K562 (cell line): Measurements from ENCODE around the gene SIGLEC14. TPM values are rescaled to one million over a fixed set of nuclear protein-coding genes. Genes with fewer than 3 reads are reported as not detected.

ENCODE experiments used
- ATAC-seq: fragments of 200-7000 bp; cut with Tn5 transposase; 3 replicates; pipeline ENCODE4 v1.9.1; 2020; ENCODE audit warnings: moderate library complexity
- BruUV-seq: library from RNA; stranded (reverse); fragments of 400-500 nt; replicated peaks from 2 replicates; lab custom pipeline; 2021; lab: Mats Ljungman, UMichigan
- CTCF ChIA-PET: fragments of 300-600 bp; formaldehyde crosslinking; extraction: SDS; loops from one replicate; lab custom pipeline; 2021; ENCODE audit warnings: low intra/inter-chr PET ratio; lab: Yijun Ruan, JAX
- POLR2A ChIA-PET: fragments of 300-600, 350-650 bp; sonication (Branson Sonifier 250); formaldehyde crosslinking; extraction: SDS; loops from one replicate; lab custom pipeline; 2021; ENCODE audit warnings: antibody characterized with exemption, inconsistent platforms; lab: Yijun Ruan, JAX
- DNase-seq, 4 experiments: peaks; one replicate each; pipeline versions ENCODE4 v3.0.0 to v3.0.0-alpha.2; 2011 to 2018; ENCODE audit warnings: low spot score in 3 of 4, mixed read lengths in 3 of 4; ENCODE audit errors: extremely low read depth in 1 of 4
- FAIRE-seq: peaks from 2 replicates; lab custom pipeline; 2011; peaks lifted over from hg19 to GRCh38; lab: Jason Lieb, UNC
- H2AFZ ChIP-seq: 2 replicates; pipeline ENCODE4 v1.6.0; 2011; ENCODE audit warnings: low read depth, low read length, control low read depth, inconsistent platforms
- H3K27ac ChIP-seq: fragments of 200-600 bp; 3 replicates; pipeline ENCODE4 v1.8.0; 2011; ENCODE audit warnings: low read depth, mild to moderate bottlenecking, control low read depth, inconsistent platforms, low read length, moderate library complexity, mixed read lengths; ENCODE audit errors: extremely low read depth
- H3K27me3 ChIP-seq, 2 experiments: fragments of 300-600 bp in 1 of 2; 2 replicates in 1 of 2; 3 replicates in 1 of 2; pipeline versions ENCODE4 v1.6.0 to v1.8.0; 2011; ENCODE audit warnings: inconsistent platforms in 2 of 2, low read length in 2 of 2, mild to moderate bottlenecking in 1 of 2, mixed read lengths in 1 of 2, moderate library complexity in 1 of 2; ENCODE audit not compliant: control insufficient read depth in 2 of 2, insufficient read depth in 2 of 2
- H3K36me3 ChIP-seq: fragments of 300-600 bp; 3 replicates; pipeline ENCODE4 v1.8.0; 2011; ENCODE audit warnings: mild to moderate bottlenecking, low read length, inconsistent platforms; ENCODE audit not compliant: control insufficient read depth, insufficient read depth
- H3K4me1 ChIP-seq, 2 experiments: fragments of 200-600 bp in 1 of 2; replicated peaks in 1 of 2; 2 replicates in 1 of 2; 3 replicates in 1 of 2; pipeline versions ENCODE4 v1.5.1 to v1.8.0; 2011; ENCODE audit warnings: inconsistent platforms in 2 of 2, low read length in 2 of 2, mild to moderate bottlenecking in 1 of 2, mixed read lengths in 1 of 2, moderate library complexity in 1 of 2; ENCODE audit not compliant: control insufficient read depth in 2 of 2, insufficient read depth in 2 of 2
- H3K4me2 ChIP-seq: 2 replicates; pipeline ENCODE4 v1.6.1; 2011; ENCODE audit warnings: low read length, control low read depth, inconsistent platforms, mixed read lengths; ENCODE audit not compliant: insufficient read depth
- H3K4me3 ChIP-seq: fragments of 200-600 bp; sonication (generic), shearing (Covaris generic); 2 replicates; pipeline ENCODE4 v1.5.1; 2016; ENCODE audit warnings: control low read depth, inconsistent platforms
- H3K79me2 ChIP-seq: fragments of 200-600 bp; 3 replicates; pipeline ENCODE4 v1.8.0; 2011; ENCODE audit warnings: low read length, inconsistent platforms; ENCODE audit not compliant: control insufficient read depth, insufficient read depth
- H3K9ac ChIP-seq, 2 experiments: 2 replicates each; pipeline versions ENCODE4 v1.6.0 to v1.6.1; 2011; ENCODE audit warnings: low read depth in 2 of 2, low read length in 2 of 2, control low read depth in 1 of 2, inconsistent platforms in 1 of 2, mild to moderate bottlenecking in 1 of 2, mixed read lengths in 1 of 2; ENCODE audit not compliant: insufficient read depth in 1 of 2
- H3K9me1 ChIP-seq: one replicate; pipeline ENCODE4 v1.6.0; 2011; ENCODE audit warnings: inconsistent platforms, mild to moderate bottlenecking, low read length, moderate library complexity; ENCODE audit not compliant: control insufficient read depth, insufficient read depth
- H3K9me3 ChIP-seq: replicated peaks from 2 replicates; pipeline ENCODE4 v1.5.1; 2011; ENCODE audit warnings: low read depth, low read length, inconsistent platforms; ENCODE audit not compliant: control insufficient read depth, insufficient read depth
- H4K20me1 ChIP-seq: replicated peaks from 2 replicates; pipeline ENCODE4 v1.6.1; 2011; ENCODE audit warnings: low read length, inconsistent platforms, mixed read lengths; ENCODE audit not compliant: control insufficient read depth, insufficient read depth
- BCOR ChIP-seq: fragments of 450-650 bp; IDR thresholded peaks from 2 replicates; pipeline ENCODE4 v1.6.1; 2016
- BHLHE40 ChIP-seq: IDR thresholded peaks from 2 replicates; pipeline ENCODE4 v1.6.1; 2011; ENCODE audit warnings: low read length, improper control_type of control experiment
- KDM1A ChIP-seq, 2 experiments: fragments of 450-650 bp; IDR thresholded peaks; 2 replicates each; pipeline ENCODE4 v1.6.1; 2016; ENCODE audit warnings: mild to moderate bottlenecking in 2 of 2
- RBM25 ChIP-seq: fragments of 200-400 bp; formaldehyde crosslinking; IDR thresholded peaks from 2 replicates; pipeline ENCODE4 v1.6.1; 2018; ENCODE audit warnings: low read length, low read depth, moderate library complexity; ENCODE audit not compliant: severe bottlenecking
- ZFP36 ChIP-seq: fragments of 150-350 bp; IDR thresholded peaks from 2 replicates; pipeline ENCODE4 v1.6.1; 2018; ENCODE audit warnings: low read length, low read depth; ENCODE audit not compliant: partially characterized antibody
- ZNF3 ChIP-seq: fragments of 250-450 bp; sonication (Bioruptor Pico); IDR thresholded peaks from 2 replicates; pipeline ENCODE4 v1.5.0; 2021; ENCODE audit warnings: mild to moderate bottlenecking, moderate library complexity
- WGBS: fragments of 100-300 bp; shearing (Covaris generic); methylation state at CpG from one replicate; pipeline ENCODE4 v1.1.6; 2016; ENCODE audit warnings: low coverage, mixed read lengths; ENCODE audit not compliant: insufficient coverage; ENCODE audit errors: missing lambda C conversion rate; 5-methylcytosine and 5-hydroxymethylcytosine counted together
- in situ Hi-C: fragments of 300-500 bp; cut with MboI; formaldehyde crosslinking; loops from 4 replicates; pipeline ENCODE4 v1.15.0; 2018; ENCODE audit warnings: inconsistent platforms, mixed read lengths
- intact Hi-C: fragments of 100-400 bp; cut with micrococcal nuclease; formaldehyde crosslinking; loops from 2 replicates; pipeline ENCODE4 v1.14.2; 2022
- polyA plus RNA-seq, 8 experiments: library from polyadenylated mRNA; depleted of rRNA in 4 of 8; stranded (reverse) in 5 of 8; unstranded in 3 of 8; fragments of >200 nt; fragmentation: Nextera tagmentation in 2 of 8; fragmentation: Illumina TruSeq in 1 of 8; extraction: Ambion mirVana in 2 of 8; extraction: Trizol in 1 of 8; gene quantifications; 2 replicates each; pipeline versions ENCODE4 v1.2.1 to v1.2.3, GENCODE V29; 2011 to 2014; ENCODE audit warnings: inconsistent platforms in 1 of 8, missing spikeins in 1 of 8
- total RNA-seq, 7 experiments: library from RNA; depleted of rRNA in 6 of 7; stranded (reverse); fragments of >200 nt in 6 of 7; fragmentation: Illumina TruSeq in 2 of 7; extraction: Trizol in 2 of 7; gene quantifications; 2 replicates each; pipeline versions ENCODE4 v1.2.1 to v1.2.3, GENCODE V29; 2011 to 2021; ENCODE audit warnings: low replicate concordance in 1 of 7

Gene SIGLEC14
- total and polyA plus RNA-seq, 9 of the 15 experiments (the other 6 are each of a cell fraction or from before 2014, with no cell fraction given), result not detected

- 18% methylated on average over 6 of the region's 6 CpGs for WGBS
- H3K79me2 ChIP-seq, result no peaks in the 10 kb centered on the region
- in situ Hi-C loops (no loop called here), intact Hi-C loops (no loop called here)
- peaks cover 20 to 44% of the 10 kb centered on the region in 2 experiments for H3K27me3 ChIP-seq
- no peaks in the 10 kb centered on the region for H3K36me3 ChIP-seq
- H4K20me1 ChIP-seq, result no peaks in the 10 kb centered on the region
- ChIA-PET POLR2A (interaction anchor here (0.7 kb wide), 1 partner anchor 161 kb away, joined by 3 read pairs; no protein-coding TSS in a partner anchor), CTCF (no interaction called here)
- no peak for DNase-seq
- H2AFZ ChIP-seq, result no peak overlapping the region
- no peak overlapping the region for H3K4me3 ChIP-seq
- H3K9ac ChIP-seq, result no peak overlapping the region
- peaks cover 0 to 7% of the 10 kb centered on the region in 2 experiments; a peak in 3 of 5 replicates for H3K4me1 ChIP-seq
- H3K9me3 ChIP-seq, result no peaks in the 10 kb centered on the region
- no peaks in the 10 kb centered on the region for H3K9me1 ChIP-seq
- ATAC-seq, result no peak
- no peak overlapping the region for H3K27ac ChIP-seq
- no peak for TF ChIP-seq BHLHE40
- TF ChIP-seq RBM25, result peak; percentile 58
- peak; percentile 63 for TF ChIP-seq BCOR
- TF ChIP-seq ZNF3 (CRISPR knock-in tag), result no peak
- TF ChIP-seq KDM1A (IDR thresholded peaks at IDR 0.05), result peak in 1 of 2 experiments; percentile 37; a peak in 1 of 4 replicates
- peak; percentile 33 for TF ChIP-seq ZFP36
- no TSS peak for BruUV-seq
- no peak overlapping the region for H3K4me2 ChIP-seq
- FAIRE-seq, result no peak
Measured at GRCh38 chr19:51647318-51647717, 693 bp upstream of the SIGLEC14 start.
